ENCODE measurements around the gene PHKB. TPM values are rescaled to one million over a fixed set of nuclear protein-coding genes. Genes with fewer than 3 reads are reported as not detected.

The PHKB gene
- total and polyA plus RNA-seq, 2 of the 8 experiments (the other 6 are each of a cell fraction or from before 2014, with no cell fraction given): 18.6 to 38.3 TPM

Small RNAs within 50 kb of the gene (small RNA-seq; reads per million reads assigned to genes)
- 0.51 reads per million for gene RNA5SP425 (ENCODE audit: insufficient read depth)

Other genes starting within 250 kb of the PHKB start
- 18.8 and 22.2 TPM in 2 replicates for gene ITFG1, start 268 bp upstream of the PHKB start, total RNA-seq (2021; fragmentation: NEBNext Ultra II Directional; extraction: Animal tissue kit (Norgen Biotek cat#: 25700))
- 7.1 and 13.8 TPM in 2 replicates for gene ITFG1, start 268 bp upstream of the PHKB start, polyA plus RNA-seq (2011; rRNA removed)

All from H1 (cell line).